OCI-LY7 (cell line): ENCODE results near the gene CRYBG3. TPM values are rescaled to one million over a fixed set of nuclear protein-coding genes. Genes with fewer than 3 reads are reported as not detected.

Experiments
- BruUV-seq: library from RNA; stranded (reverse); fragments of 400-500 nt; replicated peaks from 2 replicates; lab custom pipeline; 2021; lab: Mats Ljungman, UMichigan
- CTCF ChIA-PET: fragments of 300-600 bp; sonication (Branson Sonifier 250); formaldehyde crosslinking; loops from one replicate; lab custom pipeline; 2022; ENCODE audit warnings: antibody characterized with exemption; ENCODE audit not compliant: unreplicated experiment; lab: Charles Lee
- POLR2A ChIA-PET: fragments of 300-600 bp; sonication (Branson Sonifier 250); formaldehyde crosslinking; loops from one replicate; lab custom pipeline; 2022; ENCODE audit warnings: antibody characterized with exemption; lab: Charles Lee
- DNase-seq: peaks from one replicate; pipeline ENCODE4 v3.0.0-alpha.2; 2015; ENCODE audit warnings: low spot score
- H2AFZ ChIP-seq: fragments of 200-600 bp; sonication (generic), shearing (Covaris generic); 2 replicates; pipeline ENCODE4 v1.6.1; 2014; ENCODE audit warnings: mild to moderate bottlenecking, antibody characterized with exemption, low read length, moderate library complexity
- H3K27ac ChIP-seq: fragments of 200-600 bp; sonication (generic); 2 replicates; pipeline ENCODE4 v1.5.1; 2014; ENCODE audit warnings: mixed run types, low read depth, mild to moderate bottlenecking, moderate library complexity, low read length, inconsistent platforms; ENCODE audit not compliant: poor library complexity, severe bottlenecking
- H3K36me3 ChIP-seq: fragments of 200-600 bp; sonication (generic); 2 replicates; pipeline ENCODE4 v1.6.1; 2014; ENCODE audit warnings: mild to moderate bottlenecking, antibody characterized with exemption, low read length, moderate library complexity, mixed read lengths; ENCODE audit not compliant: insufficient read depth
- H3K4me1 ChIP-seq: fragments of 200-600 bp; sonication (generic); 2 replicates; pipeline ENCODE4 v1.5.1; 2014; ENCODE audit warnings: mild to moderate bottlenecking, low read length; ENCODE audit not compliant: insufficient read depth, poor library complexity, severe bottlenecking
- H3K4me2 ChIP-seq: fragments of 200-600 bp; sonication (generic); 2 replicates; pipeline ENCODE4 v1.6.1; 2014; ENCODE audit warnings: mild to moderate bottlenecking, low read length
- H3K4me3 ChIP-seq: fragments of 200-600 bp; sonication (generic); 2 replicates; pipeline ENCODE4 v1.5.1; 2014; ENCODE audit warnings: mild to moderate bottlenecking, low read depth, low read length; ENCODE audit not compliant: poor library complexity, severe bottlenecking
- H3K79me2 ChIP-seq: fragments of 200-600 bp; sonication (generic); 2 replicates; pipeline ENCODE4 v1.6.1; 2016; ENCODE audit warnings: low read depth, mild to moderate bottlenecking, low read length, moderate library complexity, mixed read lengths; ENCODE audit not compliant: insufficient read depth
- H3K9me2 ChIP-seq: fragments of 200-600 bp; sonication (generic); 2 replicates; pipeline ENCODE4 v1.6.1; 2016; ENCODE audit warnings: mild to moderate bottlenecking, low read length, mixed read lengths; ENCODE audit not compliant: insufficient read depth
- H3K9me3 ChIP-seq: fragments of 200-600 bp; sonication (generic); 2 replicates; pipeline ENCODE4 v1.6.1; 2014; ENCODE audit warnings: mild to moderate bottlenecking, mixed run types, low read length, mixed read lengths
- H4K20me1 ChIP-seq: fragments of 200-600 bp; sonication (generic); 2 replicates; pipeline ENCODE4 v1.6.1; 2014; ENCODE audit warnings: mild to moderate bottlenecking, antibody characterized with exemption, low read length, moderate library complexity, mixed read lengths; ENCODE audit not compliant: insufficient read depth
- EZH2phosphoT487 ChIP-seq: fragments of 200-600 bp; sonication (generic); IDR thresholded peaks from 2 replicates; pipeline ENCODE4 v1.6.1; 2018; ENCODE audit warnings: low read depth, borderline replicate concordance, mild to moderate bottlenecking, mixed run types, antibody characterized with exemption, low read length, moderate library complexity, mixed read lengths
- intact Hi-C: fragments of 100-400 bp; cut with micrococcal nuclease; formaldehyde crosslinking; loops from one replicate; pipeline ENCODE4 v1.10.0; 2022; ENCODE audit not compliant: unreplicated experiment
- total RNA-seq, 2 experiments: library from RNA; depleted of rRNA in 1 of 2; stranded (reverse); fragments of >200 nt in 1 of 2; shearing (Covaris generic) in 1 of 2; gene quantifications; 2 replicates each; pipeline ENCODE4 v1.2.3, GENCODE V29; 2014 to 2022
- TF ChIP-seq, protein P1 (sequence below): fragments of 200-600 bp; sonication (generic); conservative IDR thresholded peaks from 2 replicates; pipeline ENCODE4 v1.5.1; 2014; ENCODE audit warnings: mild to moderate bottlenecking, antibody characterized with exemption, low read length, moderate library complexity, mixed read lengths

CRYBG3 gene
- total RNA-seq, 2 experiments from 2014 or later = 0.22 to 0.46 TPM

DNA sequence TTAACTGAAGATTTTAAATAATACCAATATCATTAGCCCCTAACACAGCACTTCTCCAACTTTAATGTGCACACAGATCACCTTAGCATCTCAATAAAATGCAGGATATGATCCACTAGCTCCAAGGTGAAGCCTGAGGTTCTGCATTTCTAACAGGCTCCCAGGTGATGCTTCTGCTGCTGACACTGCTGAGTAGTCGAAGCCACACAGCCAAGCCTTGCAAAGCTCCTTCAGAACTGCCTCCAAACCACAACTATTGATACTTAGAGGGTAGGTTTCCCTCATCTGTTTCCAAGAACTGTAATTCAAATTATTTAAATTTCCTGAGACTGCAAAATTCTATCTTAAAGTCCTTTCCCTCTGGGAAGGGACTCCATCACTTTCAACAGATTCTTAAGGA, 146.6 kb downstream of the CRYBG3 start:
- Histone ChIP-seq H3K27ac (no peak overlapping the region), H3K9me3 (no peaks in the 10 kb centered on the region), H4K20me1 (no peaks in the 10 kb centered on the region), H3K79me2 (peaks cover 35% of the 10 kb centered on the region; the same call in 1 of the 2 replicates), H3K4me2 (no peak overlapping the region), H2AFZ (no peak overlapping the region), H3K9me2 (no peaks in the 10 kb centered on the region), H3K36me3 (peaks cover 31% of the 10 kb centered on the region), H3K4me3 (no peak overlapping the region), H3K4me1 (peaks cover 27% of the 10 kb centered on the region)
- intact Hi-C loops = no loop called here
- DNase-seq = no peak
- POLR2A ChIA-PET = interaction anchor here (1.0 to 2.1 kb wide), 5 partner anchors 25 to 204 kb away, joined by 3 to 8 read pairs (median 4); partner anchors contain the start of gene ARL6
- CTCF ChIA-PET = interaction anchor here (0.9 kb wide), 1 partner anchor 44 kb away, joined by 3 read pairs; no protein-coding TSS in a partner anchor
- BruUV-seq = no TSS peak
- TF ChIP-seq EZH2phosphoT487 = no peak
- TF ChIP-seq, protein P1, sequence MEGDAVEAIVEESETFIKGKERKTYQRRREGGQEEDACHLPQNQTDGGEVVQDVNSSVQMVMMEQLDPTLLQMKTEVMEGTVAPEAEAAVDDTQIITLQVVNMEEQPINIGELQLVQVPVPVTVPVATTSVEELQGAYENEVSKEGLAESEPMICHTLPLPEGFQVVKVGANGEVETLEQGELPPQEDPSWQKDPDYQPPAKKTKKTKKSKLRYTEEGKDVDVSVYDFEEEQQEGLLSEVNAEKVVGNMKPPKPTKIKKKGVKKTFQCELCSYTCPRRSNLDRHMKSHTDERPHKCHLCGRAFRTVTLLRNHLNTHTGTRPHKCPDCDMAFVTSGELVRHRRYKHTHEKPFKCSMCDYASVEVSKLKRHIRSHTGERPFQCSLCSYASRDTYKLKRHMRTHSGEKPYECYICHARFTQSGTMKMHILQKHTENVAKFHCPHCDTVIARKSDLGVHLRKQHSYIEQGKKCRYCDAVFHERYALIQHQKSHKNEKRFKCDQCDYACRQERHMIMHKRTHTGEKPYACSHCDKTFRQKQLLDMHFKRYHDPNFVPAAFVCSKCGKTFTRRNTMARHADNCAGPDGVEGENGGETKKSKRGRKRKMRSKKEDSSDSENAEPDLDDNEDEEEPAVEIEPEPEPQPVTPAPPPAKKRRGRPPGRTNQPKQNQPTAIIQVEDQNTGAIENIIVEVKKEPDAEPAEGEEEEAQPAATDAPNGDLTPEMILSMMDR = no peak

DNA sequence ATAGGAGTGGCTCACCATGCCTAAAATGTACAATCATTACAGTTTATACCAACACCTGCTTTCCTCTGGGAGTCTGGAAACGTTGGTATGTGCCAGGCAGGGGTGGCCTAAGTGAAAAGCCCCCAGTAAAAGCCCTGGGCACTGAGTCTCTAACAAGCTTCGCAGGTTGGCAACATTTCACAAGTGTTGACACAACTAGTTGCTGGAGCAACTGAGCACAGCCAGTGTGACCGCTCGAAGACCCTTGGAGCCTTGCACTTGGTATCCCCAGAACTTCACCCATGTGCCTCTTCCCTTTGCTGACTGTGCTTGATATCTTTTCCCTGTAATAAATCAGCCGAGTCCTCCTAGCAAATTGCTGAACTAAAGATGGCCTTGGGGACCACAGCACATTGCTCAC, 147.7 kb downstream of the CRYBG3 start:
- ChIA-PET CTCF (no interaction called here), POLR2A (interaction anchor here (0.6 to 1.5 kb wide), 6 partner anchors 19 to 1065 kb away, joined by 3 to 8 read pairs (median 4); no protein-coding TSS in a partner anchor)
- BruUV-seq = no TSS peak
- peaks cover 27% of the 10 kb centered on the region for H3K4me1 ChIP-seq
- DNase-seq = no peak
- peak overlapping the region; percentile 96 for H3K4me2 ChIP-seq
- no peak overlapping the region for H3K4me3 ChIP-seq
- TF ChIP-seq EZH2phosphoT487 = no peak
- TF ChIP-seq, protein P1 = no peak
- no peak overlapping the region for H3K27ac ChIP-seq
- intact Hi-C loops = no loop called here
- H3K79me2 ChIP-seq = peaks cover 28% of the 10 kb centered on the region; the same call in 1 of the 2 replicates
- peaks cover 22% of the 10 kb centered on the region for H3K36me3 ChIP-seq
- H3K9me3 ChIP-seq = no peaks in the 10 kb centered on the region
- no peaks in the 10 kb centered on the region for H3K9me2 ChIP-seq
- H4K20me1 ChIP-seq = no peaks in the 10 kb centered on the region
- H2AFZ ChIP-seq = no peak overlapping the region

DNA sequence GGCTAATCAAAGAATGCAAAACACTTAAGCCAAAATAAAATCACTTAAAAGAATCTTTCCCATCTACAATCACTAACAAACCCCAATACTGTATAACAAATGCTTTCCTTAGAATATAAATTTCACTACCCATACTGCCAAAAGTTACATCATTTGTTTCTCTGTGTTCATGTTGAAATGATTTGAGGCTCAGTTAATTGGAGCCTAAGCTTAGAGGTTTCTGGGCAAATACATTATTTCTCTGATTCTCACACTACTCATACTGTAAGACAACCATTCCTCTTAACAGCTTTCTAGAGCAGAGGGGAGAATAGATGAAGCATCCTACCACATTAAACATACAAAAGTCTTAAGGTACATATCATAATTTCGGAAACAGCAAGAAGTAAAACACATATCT, 148.3 kb downstream of the CRYBG3 start:
- CTCF ChIA-PET = no interaction called here
- POLR2A ChIA-PET = interaction anchor here (0.6 to 1.0 kb wide), 2 partner anchors 34 to 1065 kb away, joined by 3 to 4 read pairs; no protein-coding TSS in a partner anchor
- BruUV-seq = no TSS peak
- peaks cover 32% of the 10 kb centered on the region for H3K4me1 ChIP-seq
- H3K36me3 ChIP-seq = peaks cover 22% of the 10 kb centered on the region
- peak overlapping the region; percentile 73 for H3K4me3 ChIP-seq
- H3K79me2 ChIP-seq = peaks cover 28% of the 10 kb centered on the region; the same call in 1 of the 2 replicates
- no peak for DNase-seq
- H2AFZ ChIP-seq = no peak overlapping the region
- peak overlapping the region; percentile 96 for H3K4me2 ChIP-seq
- intact Hi-C loops = loop anchor here (5.0 kb wide), 1 partner anchor 208 kb away; the partner anchor contains the start of gene ARL6
- TF ChIP-seq EZH2phosphoT487 = no peak
- TF ChIP-seq, protein P1 = no peak
- no peaks in the 10 kb centered on the region for H3K9me3 ChIP-seq
- H4K20me1 ChIP-seq = no peaks in the 10 kb centered on the region
- no peaks in the 10 kb centered on the region for H3K9me2 ChIP-seq
- H3K27ac ChIP-seq = no peak overlapping the region
